GM18873 (cell line): ENCODE measurements around the gene ALPK1.
A peak's percentile ranks its signal among the peaks of the same experiment; 100 is the strongest.
"Not testable (repeated sequence)": the region's sequence is repeated elsewhere in the genome, so short reads cannot be mapped to it uniquely, and the experiment has no call there.

Source experiments
- ATAC-seq: cut with Tn5 transposase; IDR thresholded peaks from one replicate; pipeline ENCODE4 v1.9.1; 2021; ENCODE audit warnings: mild to moderate bottlenecking, moderate library complexity, moderate number of reproducible peaks; ENCODE audit not compliant: unreplicated experiment, low FRiP score

The ALPK1 gene

GRCh38 chr4:112282860-112283667 lies 14.1 kb upstream of the ALPK1 start:
- ATAC-seq = no peak

GRCh38 chr4:112284166-112284565 lies 13.0 kb upstream of the ALPK1 start:
- ATAC-seq = no peak

DNA sequence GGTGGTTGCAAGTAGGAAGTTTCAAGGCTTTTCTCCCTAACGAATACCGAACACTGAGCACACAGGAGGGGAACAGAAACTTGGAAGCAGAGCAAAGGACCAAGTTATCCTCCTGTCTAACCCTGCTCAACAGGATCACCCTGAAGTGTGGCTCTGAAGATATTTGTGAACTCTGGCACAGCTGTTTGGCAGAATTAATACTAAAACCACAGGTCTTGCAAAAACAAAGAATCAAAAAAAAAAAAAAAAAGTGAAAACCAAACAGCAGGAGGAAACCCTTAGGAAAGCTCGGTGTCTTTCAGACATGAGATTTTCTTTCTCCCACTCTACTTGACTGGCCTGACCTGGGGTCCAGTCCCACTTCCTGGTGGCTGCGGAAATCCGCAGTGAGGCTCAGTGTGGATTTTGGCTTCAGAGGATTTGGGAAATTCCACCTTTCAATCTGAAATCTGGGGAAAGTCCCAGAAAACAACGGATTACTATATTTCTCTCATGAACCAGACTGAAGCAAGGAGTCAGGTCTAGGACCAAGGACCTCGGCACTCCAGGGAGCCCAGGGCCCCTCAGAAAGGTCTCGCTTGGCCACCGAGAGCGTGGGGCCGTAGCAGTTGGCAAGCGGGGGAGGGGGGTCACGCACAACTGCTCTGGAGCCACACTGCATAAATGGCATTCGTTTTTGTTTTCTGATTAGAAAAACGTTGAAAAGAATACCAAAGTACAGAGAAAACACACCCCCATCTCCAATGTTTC lies 12.3 kb upstream of the ALPK1 start:
- no peak for ATAC-seq

DNA sequence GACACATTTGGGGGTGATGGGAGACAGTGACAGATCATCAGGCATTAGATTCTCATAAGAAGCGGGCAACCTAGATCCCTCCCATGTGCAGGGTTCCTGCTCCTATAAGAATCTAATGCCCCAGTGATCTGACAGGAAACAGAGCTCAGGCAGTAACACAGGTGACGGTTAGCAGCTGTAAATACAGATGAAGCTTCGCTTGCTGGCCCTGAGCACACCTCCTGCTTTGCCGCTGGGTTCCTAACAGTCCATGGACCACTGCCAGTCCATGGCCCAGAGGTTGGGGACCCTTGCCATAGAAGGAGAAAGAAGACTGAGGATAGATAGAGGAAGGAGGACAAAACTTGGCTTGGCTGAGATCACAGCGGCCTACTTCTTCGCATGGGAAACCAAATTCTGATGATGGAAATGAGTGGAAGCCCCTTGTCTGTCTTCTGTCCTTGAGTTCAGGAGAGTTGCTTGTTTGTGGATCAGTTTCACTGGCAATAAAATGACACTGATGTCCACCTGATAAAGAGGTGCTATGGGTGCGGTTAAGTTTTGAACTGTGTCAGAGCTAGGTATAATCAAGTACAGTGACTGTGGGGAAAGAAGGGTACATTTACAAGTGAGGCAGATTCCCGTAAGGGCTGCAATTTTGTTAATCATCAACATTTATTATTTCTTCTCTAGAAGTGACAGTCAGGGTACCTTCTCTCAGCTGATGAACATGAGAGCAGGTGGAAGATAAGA lies 9.7 kb upstream of the ALPK1 start:
- ATAC-seq = peak; percentile 23

GRCh38 chr4:112288455-112288854 lies 8.7 kb upstream of the ALPK1 start:
- ATAC-seq = peak; percentile 32

GRCh38 chr4:112289407-112290253 lies 7.5 kb upstream of the ALPK1 start:
- ATAC-seq = no peak

DNA sequence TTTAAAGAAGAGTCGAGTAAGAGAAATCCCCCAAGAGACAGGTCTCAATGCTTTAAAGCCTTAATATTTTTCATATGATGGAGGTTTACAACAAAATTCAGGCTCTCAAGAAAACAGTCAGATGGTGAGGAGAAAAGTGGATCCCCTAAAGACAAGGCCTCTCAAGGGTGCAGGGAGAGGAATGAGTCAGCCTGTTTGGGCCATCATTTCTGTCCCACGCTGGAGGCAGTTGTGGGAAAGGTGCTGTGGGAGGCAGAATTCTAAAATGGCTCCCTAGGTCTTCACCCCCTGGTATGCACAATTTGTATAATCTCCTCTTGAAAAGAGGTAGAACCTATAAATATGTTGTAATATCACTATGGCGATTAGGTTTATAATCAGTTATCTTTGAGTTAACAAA lies 6.8 kb upstream of the ALPK1 start:
- no peak for ATAC-seq

DNA sequence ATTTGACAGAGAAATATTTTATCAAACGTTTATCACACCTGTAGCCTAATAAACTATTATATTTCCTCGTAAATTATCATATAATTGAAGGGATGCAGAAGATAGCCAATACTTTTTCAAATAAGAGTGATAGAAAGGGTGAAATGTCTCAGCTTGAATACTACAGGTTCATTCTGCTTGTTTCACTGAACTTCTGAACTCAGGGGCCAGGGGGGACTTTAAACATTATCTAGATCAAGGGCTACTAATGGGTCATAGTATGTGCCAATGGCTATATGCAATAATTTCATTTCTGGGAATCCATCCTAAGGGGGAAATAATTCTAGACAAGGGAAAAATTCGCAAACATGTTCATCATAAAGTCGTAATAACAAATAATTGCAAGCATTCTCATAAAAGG lies 2.6 kb downstream of the ALPK1 start:
- no peak for ATAC-seq

DNA sequence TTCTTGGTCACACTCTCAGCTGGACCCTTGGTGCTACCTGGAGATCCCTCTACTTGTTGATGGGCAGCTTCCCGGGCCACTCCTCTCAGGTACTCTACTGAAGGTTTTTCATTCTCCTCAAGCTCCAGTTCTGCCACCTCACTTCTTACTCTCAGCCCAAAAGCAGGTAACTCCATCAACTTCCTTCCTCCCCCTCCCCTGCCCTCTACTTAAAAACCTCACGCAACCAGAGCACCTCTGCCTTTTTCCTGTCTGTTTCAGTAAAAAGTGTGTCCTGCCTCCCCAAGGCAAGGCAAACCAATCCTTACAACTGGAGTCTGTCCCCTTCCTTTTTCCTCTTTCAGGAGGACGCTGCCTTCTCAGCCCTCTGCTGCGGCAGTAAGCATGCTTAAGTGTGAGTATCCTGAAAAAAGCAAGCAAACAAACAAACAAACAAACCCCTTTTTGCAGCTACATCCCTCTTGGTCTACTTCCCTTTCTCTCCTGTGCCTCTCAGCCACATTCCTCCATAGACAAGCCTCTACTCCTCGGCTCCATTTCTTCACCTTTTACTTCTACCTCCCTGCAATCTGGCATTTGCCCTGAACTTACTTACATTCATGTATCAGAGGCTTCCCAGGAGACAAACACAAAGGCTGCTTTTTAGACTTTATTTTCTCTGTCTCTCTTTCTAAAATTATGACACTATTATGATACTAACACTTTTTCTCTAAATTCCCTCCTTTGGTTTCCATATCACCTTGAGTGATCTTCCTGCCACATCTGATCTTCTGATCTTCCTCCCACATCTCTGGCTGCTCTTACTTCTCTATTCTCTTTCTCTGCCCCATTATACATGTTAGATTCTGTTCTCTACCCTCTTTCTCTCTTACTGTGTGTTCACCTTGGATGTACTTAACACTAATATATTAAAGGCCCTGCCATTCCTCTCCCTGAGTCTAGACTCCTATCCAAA lies 5.4 kb downstream of the ALPK1 start:
- no peak for ATAC-seq

GRCh38 chr4:112305477-112305876 lies 8.3 kb downstream of the ALPK1 start:
- not testable (repeated sequence) for ATAC-seq

DNA sequence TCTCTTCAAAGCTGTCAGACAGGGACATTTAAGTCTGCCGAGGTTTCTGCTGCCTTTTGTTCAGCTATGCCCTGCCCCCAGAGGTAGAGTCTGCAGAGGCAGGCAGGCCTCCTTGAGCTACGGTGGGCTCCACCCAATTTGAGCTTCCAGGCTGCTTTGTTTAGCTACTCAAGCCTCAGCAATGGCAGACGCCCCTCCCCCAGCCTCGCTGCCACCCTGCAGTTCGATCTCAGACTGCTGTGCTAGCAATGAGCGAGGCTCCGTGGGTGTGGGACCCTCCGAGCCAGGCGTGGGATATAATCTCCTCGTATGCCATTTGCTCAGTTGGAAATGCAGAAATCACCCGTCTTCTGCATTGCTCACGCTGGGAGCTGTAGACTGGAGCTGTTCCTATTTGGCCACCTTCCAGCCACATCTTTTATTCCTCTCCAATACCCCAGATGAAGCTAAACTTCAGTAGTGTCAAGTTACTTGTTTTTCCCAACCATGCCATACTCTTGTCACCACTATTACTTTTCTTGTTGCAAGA lies 12.2 kb downstream of the ALPK1 start:
- ATAC-seq = not testable (repeated sequence)

GRCh38 chr4:112311516-112311915 lies 14.3 kb downstream of the ALPK1 start:
- ATAC-seq = no peak

- peak; percentile 97 for ATAC-seq
Measured at GRCh38 chr4:112312610-112313239, 15.6 kb downstream of the ALPK1 start.

- ATAC-seq = no peak
Measured at GRCh38 chr4:112315446-112315845, 18.3 kb downstream of the ALPK1 start.

DNA sequence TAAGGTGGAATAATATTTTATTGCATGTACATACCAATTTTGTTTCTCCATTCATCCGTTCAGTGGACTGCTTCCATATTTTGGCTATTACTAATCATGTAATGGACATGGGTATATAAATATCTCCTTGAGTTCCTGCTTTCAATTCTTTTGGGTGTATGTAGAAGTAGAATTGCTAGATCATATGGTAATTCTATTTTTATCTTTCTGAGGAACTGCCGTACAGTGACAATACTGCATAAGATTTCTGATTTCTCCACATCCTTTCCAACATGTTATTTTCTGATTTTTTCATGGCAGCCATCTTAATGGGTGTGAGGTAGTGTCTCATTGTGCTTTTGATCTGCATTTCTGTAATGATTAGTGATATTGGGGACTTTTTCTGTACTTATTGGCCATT lies 19.2 kb downstream of the ALPK1 start:
- no peak for ATAC-seq

- peak; percentile 98 for ATAC-seq
Measured at GRCh38 chr4:112318239-112319142, 21.3 kb downstream of the ALPK1 start.
